Measurements from ENCODE around the gene PRSS58. TPM values are rescaled to one million over a fixed set of nuclear protein-coding genes. Genes with fewer than 3 reads are reported as not detected.

The PRSS58 gene
- total and polyA plus RNA-seq, 2 of the 8 experiments (the other 6 are each of a cell fraction or from before 2014, with no cell fraction given): not detected

- peak in 1 of 3 experiments; percentile 30; a peak in 2 of 4 replicates for TF ChIP-seq CTCF (IDR thresholded peaks at IDR 0.05; ENCODE audit: control extremely low read depth in 1 of 3, insufficient read depth in 1 of 3, low read depth in 1 of 3, low read length in 3 of 3)
- no peak for TF ChIP-seq TAF7 (optimal IDR thresholded peaks at IDR 0.05; ENCODE audit: borderline replicate concordance, low read depth, low read length)
- TF ChIP-seq GABPA (IDR thresholded peaks at IDR 0.05; ENCODE audit: borderline replicate concordance, insufficient read depth, low read length): no peak
- TF ChIP-seq SIN3A (conservative IDR thresholded peaks at IDR 0.05 in 1 of 2, IDR thresholded peaks at IDR 0.05 in 1 of 2; ENCODE audit: low read depth in 1 of 2, low read length in 2 of 2): no peak
- no peak for TF ChIP-seq E2F6 (IDR thresholded peaks at IDR 0.05)
- TF ChIP-seq TAF1 (IDR thresholded peaks at IDR 0.05; ENCODE audit: low read depth, low read length): no peak
These were observed 9.4 kb downstream of the PRSS58 start (continued) for GRCh38 chr7:142248166-142249160.
